ENCODE results near the gene GJA4.
"Not testable (repeated sequence)": the region's sequence is repeated elsewhere in the genome, so short reads cannot be mapped to it uniquely, and the experiment has no call there.

The GJA4 gene

GRCh38 chr1:34770891-34771504 lies 21.8 kb upstream of the GJA4 start:
- DNase-seq (ENCODE audit: low read depth) = no peak

- DNase-seq (ENCODE audit: low read depth) = no peak
Measured at GRCh38 chr1:34771573-34772371, 21.0 kb upstream of the GJA4 start.

- DNase-seq (ENCODE audit: low read depth) = not testable (repeated sequence)
Measured at GRCh38 chr1:34773114-34773513, 19.7 kb upstream of the GJA4 start.

- DNase-seq (ENCODE audit: low read depth) = no peak
Measured at GRCh38 chr1:34774957-34775356, 17.8 kb upstream of the GJA4 start.

GRCh38 chr1:34776911-34777310 lies 15.9 kb upstream of the GJA4 start:
- no peak for DNase-seq (ENCODE audit: low read depth)

- no peak for DNase-seq (ENCODE audit: low read depth)
Measured at GRCh38 chr1:34777519-34778321, 15.1 kb upstream of the GJA4 start.

- DNase-seq (ENCODE audit: low read depth) = no peak
Measured at GRCh38 chr1:34778381-34778780, 14.4 kb upstream of the GJA4 start.

GRCh38 chr1:34779005-34779404 lies 13.8 kb upstream of the GJA4 start:
- DNase-seq (ENCODE audit: low read depth) = no peak

- no peak for DNase-seq (ENCODE audit: low read depth)
Measured at GRCh38 chr1:34779526-34779925, 13.3 kb upstream of the GJA4 start.

GRCh38 chr1:34779962-34780361 lies 12.8 kb upstream of the GJA4 start:
- DNase-seq (ENCODE audit: low read depth) = no peak

GRCh38 chr1:34780528-34780927 lies 12.3 kb upstream of the GJA4 start:
- DNase-seq (ENCODE audit: low read depth) = no peak

- DNase-seq (ENCODE audit: low read depth) = no peak
Measured at GRCh38 chr1:34781071-34781843, 11.5 kb upstream of the GJA4 start, which contains the start of gene GJB3. GJB3 (plus strand) TSS chr1:34781214; CDS start chr1:34784763, 3,549 bp downstream.

GRCh38 chr1:34781844-34782391 lies 10.9 kb upstream of the GJA4 start:
- DNase-seq (ENCODE audit: low read depth) = no peak

- DNase-seq (ENCODE audit: low read depth) = no peak
Measured at GRCh38 chr1:34784751-34785221, 8.0 kb upstream of the GJA4 start.

GRCh38 chr1:34785231-34785874 lies 7.4 kb upstream of the GJA4 start:
- DNase-seq (ENCODE audit: low read depth) = no peak

GRCh38 chr1:34785875-34786470 lies 6.8 kb upstream of the GJA4 start:
- no peak for DNase-seq (ENCODE audit: low read depth)

GRCh38 chr1:34786521-34787325 lies 6.1 kb upstream of the GJA4 start:
- DNase-seq (ENCODE audit: low read depth) = no peak

- DNase-seq (ENCODE audit: low read depth) = peak; percentile 30
Measured at GRCh38 chr1:34787461-34788420, 5.1 kb upstream of the GJA4 start.

- no peak for DNase-seq (ENCODE audit: low read depth)
Measured at GRCh38 chr1:34790985-34791384, 1.8 kb upstream of the GJA4 start.
